ENCODE measurements around the gene IL1RAPL2.

- TF ChIP-seq, protein P1, sequence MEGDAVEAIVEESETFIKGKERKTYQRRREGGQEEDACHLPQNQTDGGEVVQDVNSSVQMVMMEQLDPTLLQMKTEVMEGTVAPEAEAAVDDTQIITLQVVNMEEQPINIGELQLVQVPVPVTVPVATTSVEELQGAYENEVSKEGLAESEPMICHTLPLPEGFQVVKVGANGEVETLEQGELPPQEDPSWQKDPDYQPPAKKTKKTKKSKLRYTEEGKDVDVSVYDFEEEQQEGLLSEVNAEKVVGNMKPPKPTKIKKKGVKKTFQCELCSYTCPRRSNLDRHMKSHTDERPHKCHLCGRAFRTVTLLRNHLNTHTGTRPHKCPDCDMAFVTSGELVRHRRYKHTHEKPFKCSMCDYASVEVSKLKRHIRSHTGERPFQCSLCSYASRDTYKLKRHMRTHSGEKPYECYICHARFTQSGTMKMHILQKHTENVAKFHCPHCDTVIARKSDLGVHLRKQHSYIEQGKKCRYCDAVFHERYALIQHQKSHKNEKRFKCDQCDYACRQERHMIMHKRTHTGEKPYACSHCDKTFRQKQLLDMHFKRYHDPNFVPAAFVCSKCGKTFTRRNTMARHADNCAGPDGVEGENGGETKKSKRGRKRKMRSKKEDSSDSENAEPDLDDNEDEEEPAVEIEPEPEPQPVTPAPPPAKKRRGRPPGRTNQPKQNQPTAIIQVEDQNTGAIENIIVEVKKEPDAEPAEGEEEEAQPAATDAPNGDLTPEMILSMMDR (IDR thresholded peaks at IDR 0.05; ENCODE audit: extremely low read depth in 1 of 2, insufficient read depth in 1 of 2, low read depth in 1 of 2, low read length in 2 of 2), result no peak
- TF ChIP-seq EZH2 (IDR thresholded peaks at IDR 0.05; ENCODE audit: borderline replicate concordance, low read depth, low read length, severe bottlenecking) (no peak), POLR2AphosphoS5 (IDR thresholded peaks at IDR 0.05; ENCODE audit: insufficient read depth, low read depth, low read length) (no peak), POLR2A (IDR thresholded peaks at IDR 0.05; ENCODE audit: low read depth, low read length) (no peak), GATA2 (IDR thresholded peaks at IDR 0.05; ENCODE audit: insufficient read depth, insufficient read length, low read depth, low read length) (no peak), FOS (IDR thresholded peaks at IDR 0.05; ENCODE audit: borderline replicate concordance, insufficient read depth, low read length) (no peak), MAX (IDR thresholded peaks at IDR 0.05; ENCODE audit: insufficient read depth, insufficient read length) (no peak), JUN (IDR thresholded peaks at IDR 0.05; ENCODE audit: borderline replicate concordance, insufficient read depth, insufficient read length, low read depth) (no peak)
Observed at GRCh38 chrX:105331244-105331643, 765.2 kb downstream of the IL1RAPL2 start.
